ENCODE results near the gene PRM3. TPM values are rescaled to one million over a fixed set of nuclear protein-coding genes. Genes with fewer than 3 reads are reported as not detected.
"Not testable (repeated sequence)": the region's sequence is repeated elsewhere in the genome, so short reads cannot be mapped to it uniquely, and the experiment has no call there.

The PRM3 gene
- polyA plus RNA-seq, 1 donor from 2014 or later = not detected

- no peak overlapping the region for H3K4me3 ChIP-seq (ENCODE audit: low read length)
- no peaks in the 10 kb centered on the region for H3K9me3 ChIP-seq (ENCODE audit: low read length)
- H3K9ac ChIP-seq (ENCODE audit: low read length) = no peak overlapping the region
- no peaks in the 10 kb centered on the region for H4K20me1 ChIP-seq (ENCODE audit: insufficient read depth)
- H3K4me2 ChIP-seq (ENCODE audit: low read length) = no peak overlapping the region
- no peak overlapping the region for H3K27ac ChIP-seq (ENCODE audit: low read length)
- no peaks in the 10 kb centered on the region for H3F3A ChIP-seq (ENCODE audit: insufficient read depth, low read length, poor library complexity, severe bottlenecking)
- H3K36me3 ChIP-seq (ENCODE audit: insufficient read depth, low read length) = no peaks in the 10 kb centered on the region
- no peaks in the 10 kb centered on the region for H3K79me2 ChIP-seq (replicated peaks; ENCODE audit: insufficient read depth, low read length)
- TF ChIP-seq RAD21 (conservative IDR thresholded peaks at IDR 0.05) (no peak), EZH2 (IDR thresholded peaks at IDR 0.05; ENCODE audit: borderline replicate concordance, insufficient read depth, low read length, poor library complexity, severe bottlenecking) (no peak), POLR2AphosphoS5 (IDR thresholded peaks at IDR 0.05) (no peak), SMC3 (conservative IDR thresholded peaks at IDR 0.05; ENCODE audit: poor library complexity) (no peak), MXI1 (conservative IDR thresholded peaks at IDR 0.05; ENCODE audit: poor library complexity, severe bottlenecking) (no peak), EP300 (conservative IDR thresholded peaks at IDR 0.05; ENCODE audit: poor library complexity, severe bottlenecking) (no peak), CTCF (IDR thresholded peaks at IDR 0.05; ENCODE audit: poor library complexity, severe bottlenecking) (no peak), TAF1 (IDR thresholded peaks at IDR 0.05; ENCODE audit: low read depth) (no peak), REST (IDR thresholded peaks at IDR 0.05; ENCODE audit: borderline replicate concordance) (no peak)
- H2AFZ ChIP-seq (ENCODE audit: low read depth, low read length) = no peak overlapping the region
- no peaks in the 10 kb centered on the region for H3K9me2 ChIP-seq (ENCODE audit: insufficient read depth, low read length)
- H3K27me3 ChIP-seq (ENCODE audit: insufficient read depth, low read depth, low read length) = no peaks in the 10 kb centered on the region
Measured at GRCh38 chr16:11299865-11300559, 26.6 kb upstream of the PRM3 start.

GRCh38 chr16:11298950-11299547 lies 25.6 kb upstream of the PRM3 start:
- not testable (repeated sequence) for H3K9ac ChIP-seq (ENCODE audit: low read length); H3K36me3 ChIP-seq (ENCODE audit: insufficient read depth, low read length); H3K9me2 ChIP-seq (ENCODE audit: insufficient read depth, low read length); H3F3A ChIP-seq (ENCODE audit: insufficient read depth, low read length, poor library complexity, severe bottlenecking); H4K20me1 ChIP-seq (ENCODE audit: insufficient read depth); H3K4me2 ChIP-seq (ENCODE audit: low read length); H3K79me2 ChIP-seq (replicated peaks; ENCODE audit: insufficient read depth, low read length); H2AFZ ChIP-seq (ENCODE audit: low read depth, low read length); H3K27ac ChIP-seq (ENCODE audit: low read length); H3K4me3 ChIP-seq (ENCODE audit: low read length); H3K9me3 ChIP-seq (ENCODE audit: low read length); H3K27me3 ChIP-seq (ENCODE audit: insufficient read depth, low read depth, low read length)
